Activated naive CD4-positive, alpha-beta T cell treated with Interleukin-2 at 50 U/mL for 16 hours (primary cell): ENCODE data around the gene CALD1.

Source experiments
- DNase-seq: peaks from one replicate; pipeline ENCODE4 v3.0.0-alpha.2; 2020

The CALD1 gene

DNA sequence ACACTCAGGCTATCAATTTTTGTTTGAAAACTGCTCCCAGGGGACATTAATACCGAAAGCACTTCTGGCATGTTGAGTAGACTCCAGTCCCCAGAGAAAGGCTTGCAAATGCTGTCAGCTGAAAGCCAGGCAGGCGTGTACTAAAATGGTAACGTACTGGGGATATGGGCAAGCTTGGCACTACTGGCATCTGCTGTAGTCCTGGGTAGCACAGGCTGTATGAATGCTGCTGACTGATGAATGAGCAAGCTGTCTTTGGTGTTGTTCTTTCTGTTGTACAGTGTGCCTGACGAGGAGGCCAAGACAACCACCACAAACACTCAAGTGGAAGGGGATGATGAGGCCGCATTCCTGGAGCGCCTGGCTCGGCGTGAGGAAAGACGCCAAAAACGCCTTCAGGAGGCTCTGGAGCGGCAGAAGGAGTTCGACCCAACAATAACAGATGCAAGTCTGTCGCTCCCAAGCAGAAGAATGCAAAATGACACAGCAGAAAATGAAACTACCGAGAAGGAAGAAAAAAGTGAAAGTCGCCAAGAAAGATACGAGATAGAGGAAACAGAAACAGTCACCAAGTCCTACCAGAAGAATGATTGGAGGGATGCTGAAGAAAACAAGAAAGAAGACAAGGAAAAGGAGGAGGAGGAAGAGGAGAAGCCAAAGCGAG is 153.4 kb downstream of the CALD1 start:
- no peak for DNase-seq

- DNase-seq = no peak
Measured at GRCh38 chr7:134933460-134934068, 154.1 kb downstream of the CALD1 start.

GRCh38 chr7:134935701-134936100 is 156.3 kb downstream of the CALD1 start:
- DNase-seq = no peak

DNA sequence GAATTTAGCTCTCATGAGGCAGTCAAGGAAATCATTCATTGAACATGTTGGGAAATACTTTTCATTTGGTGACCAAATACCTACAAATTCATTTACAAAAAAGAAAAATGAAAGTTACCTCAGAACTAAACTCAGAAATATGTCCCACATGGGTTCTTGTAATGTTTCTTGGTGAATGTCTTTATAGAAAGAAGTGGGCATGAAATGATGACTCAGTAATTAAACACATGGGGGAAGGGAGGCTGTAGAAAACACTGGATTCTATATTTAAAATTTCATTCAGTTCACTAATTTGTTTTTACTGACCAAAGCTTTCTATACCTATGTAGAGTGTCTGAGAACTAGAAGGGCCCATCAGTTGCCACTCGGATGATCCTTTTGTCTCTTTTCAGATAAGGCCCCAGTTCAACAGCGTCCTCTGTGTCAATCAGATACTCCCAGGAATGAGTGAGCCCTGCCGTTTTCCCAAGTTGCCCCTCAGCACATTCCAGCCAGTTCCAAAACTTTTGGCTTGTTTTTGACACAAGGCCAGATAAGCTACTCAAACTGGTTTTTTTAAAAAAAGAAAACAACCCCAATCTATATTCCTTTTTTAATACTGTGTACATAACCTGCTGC is 157.6 kb downstream of the CALD1 start:
- DNase-seq = no peak

- no peak for DNase-seq
Measured at GRCh38 chr7:134938141-134938540, 158.7 kb downstream of the CALD1 start.

DNA sequence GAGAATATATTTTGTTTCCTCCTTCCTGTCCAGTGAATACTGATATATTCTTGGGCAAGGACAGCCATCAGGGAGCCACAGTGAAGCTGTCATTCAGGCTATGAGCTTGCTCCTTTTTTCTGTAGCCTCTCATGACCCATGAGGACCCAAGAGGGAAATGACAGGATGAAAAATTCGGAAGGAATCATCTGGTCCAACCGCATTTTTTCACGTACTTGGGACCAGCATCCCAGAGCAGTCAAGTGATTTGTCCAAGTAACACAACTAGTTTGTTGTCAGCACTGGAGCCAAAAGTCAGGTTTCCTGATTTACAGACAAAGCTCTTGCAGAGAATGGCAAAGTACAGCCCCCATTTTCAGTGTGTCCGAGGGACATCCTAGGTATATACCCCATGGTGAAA is 159.7 kb downstream of the CALD1 start:
- DNase-seq = no peak

- no peak for DNase-seq
Measured at GRCh38 chr7:134940729-134941128, 161.3 kb downstream of the CALD1 start.

DNA sequence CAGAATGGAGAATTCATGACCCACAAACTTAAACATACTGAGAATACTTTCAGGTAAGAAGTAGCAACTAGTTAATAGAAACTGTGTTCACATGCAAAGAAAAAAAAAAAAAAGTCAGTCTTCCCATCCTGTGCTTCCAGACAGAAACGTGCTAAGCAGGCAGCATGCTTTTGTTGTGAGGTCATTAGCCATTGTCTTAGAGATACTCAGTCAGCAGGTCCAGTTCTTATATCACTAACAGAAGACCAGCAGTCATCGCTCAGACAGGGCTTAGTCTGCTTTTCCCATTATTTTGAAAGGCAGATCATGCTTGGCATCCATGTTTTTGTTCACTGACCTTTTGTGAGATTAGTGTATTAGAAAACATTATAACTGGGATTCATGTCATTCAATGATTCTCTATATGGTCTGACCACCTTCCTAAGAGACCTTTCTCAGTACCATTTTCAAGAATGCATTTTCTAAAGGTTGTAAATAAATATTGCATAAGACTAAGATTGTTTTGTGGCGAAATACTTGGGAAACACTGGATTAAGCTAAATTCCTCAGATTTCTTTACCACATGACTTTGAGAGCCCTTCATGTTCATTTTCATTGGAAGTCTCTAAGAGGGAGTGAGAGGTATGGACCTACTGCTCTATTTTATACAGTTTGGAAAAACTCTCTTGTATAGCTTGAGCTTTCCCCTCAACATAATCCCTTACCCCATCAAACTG is 161.9 kb downstream of the CALD1 start:
- no peak for DNase-seq

- no peak for DNase-seq
Measured at GRCh38 chr7:134941952-134942351, 162.5 kb downstream of the CALD1 start.

- no peak for DNase-seq
Measured at GRCh38 chr7:134942690-134943466, 163.4 kb downstream of the CALD1 start.

DNA sequence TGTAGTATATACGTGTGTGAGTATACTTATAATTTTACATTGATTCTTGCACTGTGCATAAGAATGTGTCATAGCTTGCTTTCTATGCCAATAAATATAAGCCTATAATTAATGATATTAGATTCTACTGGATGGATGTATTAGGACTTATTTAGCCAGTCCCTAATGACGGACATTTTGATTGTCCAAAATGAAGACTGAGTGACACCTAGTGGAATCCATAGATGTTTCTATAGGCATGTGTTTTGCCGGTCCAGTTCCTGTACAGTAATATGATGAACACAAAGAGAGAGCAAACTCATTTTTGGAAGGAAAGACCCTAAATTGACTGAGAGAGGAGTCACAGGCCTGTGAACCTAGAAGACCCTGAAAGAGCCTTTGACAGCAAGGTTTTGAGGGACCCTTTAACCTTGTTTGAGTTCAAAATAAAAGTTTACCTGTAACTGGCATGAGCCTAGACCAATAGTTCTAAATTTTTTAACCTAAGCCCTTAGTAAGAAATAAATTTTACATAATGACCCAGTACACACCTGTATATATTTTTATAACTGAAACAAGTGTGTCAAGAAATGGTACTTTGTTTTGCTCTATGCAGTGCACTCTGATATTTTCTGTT is 164.5 kb downstream of the CALD1 start:
- no peak for DNase-seq

DNA sequence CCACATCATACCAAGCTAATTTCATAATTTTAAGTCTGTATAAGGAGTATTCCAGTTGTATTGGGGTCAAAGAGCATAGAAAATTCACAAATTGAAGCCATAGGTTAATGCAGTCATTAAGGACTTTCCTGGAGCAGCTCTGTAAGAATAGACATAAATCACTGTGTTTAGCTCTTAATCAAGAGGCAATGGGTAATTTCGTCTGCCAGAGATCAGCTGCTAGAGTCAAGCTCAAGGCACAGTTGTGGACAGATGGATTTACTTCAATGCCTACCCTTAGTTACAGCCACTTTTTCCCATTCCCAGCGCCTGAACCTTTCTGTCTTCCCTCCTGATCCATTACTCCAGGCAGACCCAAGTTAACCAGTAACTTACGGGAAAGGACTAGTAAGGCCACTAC is 166.3 kb downstream of the CALD1 start:
- DNase-seq = no peak

DNA sequence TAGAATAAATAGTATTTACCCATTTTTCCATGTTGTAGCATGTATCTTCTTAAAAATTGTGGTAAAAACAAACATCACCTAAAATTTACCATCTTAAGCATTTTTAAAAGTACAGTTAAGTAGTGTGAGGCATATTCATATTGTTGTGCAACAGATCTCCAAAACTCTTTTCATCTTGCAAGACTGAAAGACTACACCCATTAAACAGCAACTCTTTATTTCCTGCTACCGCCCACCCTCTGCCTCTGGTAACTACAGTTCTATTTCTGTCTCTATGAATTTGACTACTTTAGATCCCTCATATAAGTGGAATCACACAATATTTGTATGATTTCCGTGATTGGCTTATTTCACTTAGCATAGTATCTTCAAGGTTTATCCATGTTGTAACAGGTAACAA is 166.8 kb downstream of the CALD1 start:
- no peak for DNase-seq

GRCh38 chr7:134947329-134947728 is 167.9 kb downstream of the CALD1 start:
- no peak for DNase-seq

DNA sequence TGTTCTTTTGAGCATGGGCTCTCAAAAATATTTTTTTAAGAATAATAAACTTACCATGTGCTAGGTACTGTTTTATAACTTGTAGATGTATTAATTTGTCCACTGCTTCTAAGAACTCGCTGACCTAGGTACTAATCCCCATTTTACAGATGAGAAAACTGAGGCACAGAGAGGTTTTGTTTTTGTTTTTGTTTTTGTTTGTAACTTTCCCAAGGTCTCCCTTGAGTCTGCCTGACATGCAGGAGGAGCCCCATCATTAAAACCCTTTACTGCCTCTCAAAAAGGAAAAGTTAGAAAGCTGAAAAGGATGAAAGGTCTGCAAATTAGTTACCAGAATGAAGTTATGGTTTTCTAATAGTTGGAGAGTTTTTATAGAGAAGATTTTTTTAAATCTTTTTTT is 168.4 kb downstream of the CALD1 start:
- DNase-seq = no peak

- no peak for DNase-seq
Measured at GRCh38 chr7:134948246-134948645, 168.8 kb downstream of the CALD1 start.

GRCh38 chr7:134948736-134949135 is 169.3 kb downstream of the CALD1 start:
- no peak for DNase-seq

GRCh38 chr7:134949171-134949570 is 169.7 kb downstream of the CALD1 start:
- no peak for DNase-seq

GRCh38 chr7:134954197-134955082 is 175.0 kb downstream of the CALD1 start:
- no peak for DNase-seq

DNA sequence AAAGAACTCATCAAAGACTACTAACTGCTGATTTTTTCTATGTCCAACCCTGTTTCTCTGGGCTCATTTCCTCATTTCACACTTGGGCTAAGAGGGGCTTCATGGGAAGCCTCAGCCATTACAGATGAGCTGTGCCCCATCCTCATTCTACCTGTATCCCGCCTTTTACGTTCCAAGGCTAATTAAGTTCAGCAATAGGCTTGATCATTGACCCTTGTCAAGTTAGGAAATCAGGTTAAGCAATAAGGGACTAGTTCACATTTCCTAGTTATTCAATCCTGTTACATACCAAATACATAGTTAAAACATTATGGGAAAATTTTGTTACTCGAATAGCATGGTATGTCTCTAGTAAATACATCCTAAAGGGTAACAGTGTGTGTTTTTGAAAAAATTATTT is 177.6 kb downstream of the CALD1 start:
- no peak for DNase-seq

- DNase-seq = no peak
Measured at GRCh38 chr7:134959810-134960209, 180.4 kb downstream of the CALD1 start.
